HG02759 (cell line): ENCODE data around the gene SNX6.
"Not testable (repeated sequence)": the region's sequence is repeated elsewhere in the genome, so short reads cannot be mapped to it uniquely, and the experiment has no call there.

Experiments
- ATAC-seq: cut with Tn5 transposase; IDR thresholded peaks from one replicate; pipeline ENCODE4 v1.9.1; 2021; ENCODE audit warnings: mild to moderate bottlenecking, moderate library complexity; ENCODE audit not compliant: unreplicated experiment

Gene SNX6

DNA sequence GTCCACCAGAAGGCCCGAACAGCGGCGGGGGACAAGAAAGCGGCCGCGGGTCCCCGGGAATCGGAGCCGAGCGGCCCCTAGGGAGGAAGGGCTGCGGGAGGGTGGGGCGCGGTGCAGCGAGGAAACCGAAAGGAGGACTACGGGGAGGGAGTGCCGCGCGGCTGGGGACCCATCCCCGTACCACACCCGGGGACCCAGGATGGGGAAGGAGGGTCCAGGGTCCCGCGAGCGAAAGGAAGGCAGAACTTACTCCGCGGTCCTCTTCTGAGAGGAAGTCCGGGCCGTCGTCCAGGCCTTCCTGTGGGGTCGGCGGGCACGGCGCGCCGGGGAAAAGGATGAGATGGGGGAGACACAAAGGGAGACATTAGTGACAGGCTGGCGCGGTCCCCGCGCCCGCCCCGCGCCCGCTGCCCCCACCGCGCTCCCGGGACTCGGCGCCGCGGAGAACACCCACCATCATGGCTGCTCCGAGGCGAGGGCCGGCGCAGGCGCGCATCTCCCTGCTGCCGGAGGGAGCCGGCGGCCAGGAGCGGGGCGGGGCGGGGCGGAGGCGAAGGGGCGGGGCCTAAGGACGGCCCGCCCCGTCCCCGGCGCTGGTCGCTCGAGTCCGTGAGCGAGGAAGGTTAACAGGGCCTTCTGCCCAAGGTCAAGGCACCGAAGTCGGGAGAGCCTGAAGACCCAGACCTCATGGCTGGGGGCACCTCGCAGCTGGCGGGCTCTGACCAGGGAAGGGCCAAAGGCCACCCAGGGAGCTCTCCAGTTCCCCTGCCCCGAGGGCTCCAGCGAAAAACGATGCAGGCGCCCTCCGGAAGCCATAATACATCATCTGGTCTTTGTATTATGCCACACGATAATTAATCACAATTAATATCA lies at the start of gene SNX6:
SNX6 (minus strand) TSS at position 492 of the 873 bp plus-strand sequence; CDS start at position 460, 32 bp downstream.
- ATAC-seq = peak; percentile 96

DNA sequence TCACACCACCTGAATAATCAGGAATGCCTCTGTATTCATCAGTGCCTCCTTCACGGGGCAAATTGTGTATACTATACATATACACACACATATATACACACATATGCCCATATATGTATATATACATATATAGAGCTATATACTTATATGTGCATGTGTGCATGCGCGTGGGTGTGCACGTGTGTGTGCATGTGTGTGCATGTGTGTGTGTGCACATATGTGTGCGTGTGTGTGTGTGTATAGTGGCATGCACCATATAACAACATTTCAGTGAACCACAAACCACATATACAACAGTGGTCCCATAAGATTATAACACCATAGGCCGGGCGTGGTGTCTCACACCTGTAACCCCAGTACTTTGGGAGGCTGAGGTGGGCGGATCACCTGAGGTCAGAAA lies 48.8 kb upstream of the SNX6 start:
- no peak for ATAC-seq

DNA sequence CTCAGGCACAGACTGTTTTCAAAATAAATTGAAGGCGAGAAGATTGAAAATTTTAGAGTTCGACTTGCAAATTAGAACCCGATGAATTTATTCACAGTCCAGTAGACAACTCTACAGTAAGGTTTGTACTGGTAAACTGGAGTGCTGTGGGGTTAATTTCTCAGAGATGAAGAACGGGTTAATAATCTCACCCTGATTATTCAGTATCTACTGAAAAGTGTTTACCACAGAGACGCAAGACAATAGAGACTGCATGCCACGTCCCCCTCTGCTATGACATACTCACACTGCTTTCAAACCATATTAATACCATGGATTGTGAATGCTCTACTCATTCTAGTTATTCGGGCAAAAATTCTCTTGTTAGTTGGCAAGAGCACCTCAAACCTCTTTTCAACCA lies 48.4 kb upstream of the SNX6 start:
- no peak for ATAC-seq

DNA sequence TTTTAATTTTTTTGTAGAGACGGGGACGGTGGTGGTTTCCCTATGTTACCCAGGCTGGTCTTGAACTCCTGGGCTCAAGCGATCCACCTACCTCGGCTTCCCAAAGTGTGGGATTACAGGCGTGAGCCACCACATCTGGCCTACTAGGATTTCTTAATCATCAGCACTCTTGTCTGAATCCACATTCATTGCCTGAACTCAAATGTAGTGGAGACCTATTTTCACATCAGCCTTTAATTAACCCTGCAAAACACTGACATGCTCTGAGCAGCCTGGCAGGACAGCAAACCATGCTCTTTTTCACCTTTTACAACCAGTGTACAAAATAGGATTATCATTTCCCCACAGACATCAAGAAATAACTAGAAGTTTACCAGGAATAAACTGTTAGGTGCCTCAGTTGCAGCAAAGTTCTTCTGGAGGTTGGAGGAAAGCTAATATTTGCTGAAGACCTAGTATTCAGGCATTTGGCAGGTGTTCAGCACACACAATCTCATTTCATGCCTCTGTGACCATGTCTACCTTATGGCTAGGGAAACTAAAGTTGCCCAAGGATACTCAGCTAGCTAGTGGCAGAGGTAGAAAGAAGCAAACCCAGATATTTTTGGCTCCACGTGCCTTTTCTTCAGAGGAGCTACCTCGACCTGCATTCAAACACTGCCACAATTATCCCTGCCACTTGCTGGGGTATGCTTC lies 46.7 kb upstream of the SNX6 start:
- no peak for ATAC-seq

DNA sequence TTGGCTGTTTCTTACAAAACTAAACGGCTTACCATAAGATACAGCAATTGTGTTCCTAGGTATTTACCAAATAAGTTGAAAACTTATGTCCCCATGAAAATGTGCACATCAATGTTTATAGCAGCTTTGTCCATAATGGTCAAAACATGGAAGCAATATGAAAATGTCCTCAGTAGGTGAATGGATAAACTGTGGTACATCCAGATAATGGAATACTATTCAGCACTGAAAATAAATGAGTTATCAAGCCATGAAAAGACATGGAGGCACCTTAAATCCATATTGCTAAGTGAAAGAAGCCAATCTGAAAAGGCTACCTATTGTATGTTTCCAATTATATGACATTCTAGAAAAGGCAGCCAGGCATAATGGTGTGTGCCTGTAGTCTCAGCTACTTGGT lies 43.8 kb upstream of the SNX6 start:
- no peak for ATAC-seq

DNA sequence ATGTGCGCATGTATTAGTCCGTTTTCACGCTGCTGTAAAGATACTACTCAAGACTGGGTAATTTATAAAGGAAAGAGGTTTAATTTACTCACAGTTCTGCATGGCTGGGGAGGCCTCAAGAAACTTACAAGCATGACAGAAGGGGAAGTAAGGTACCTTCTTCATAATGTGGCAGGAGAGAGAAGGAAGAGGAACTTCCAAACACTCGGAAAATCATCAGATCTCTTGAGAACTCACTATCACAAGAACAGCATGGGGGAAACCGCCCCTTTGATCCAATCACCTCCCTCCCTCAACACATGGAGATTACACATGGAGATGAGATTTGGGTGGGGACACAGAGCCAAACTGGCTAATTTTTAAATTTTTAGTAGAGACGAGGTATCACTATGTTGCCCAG lies 41.8 kb upstream of the SNX6 start:
- no peak for ATAC-seq

DNA sequence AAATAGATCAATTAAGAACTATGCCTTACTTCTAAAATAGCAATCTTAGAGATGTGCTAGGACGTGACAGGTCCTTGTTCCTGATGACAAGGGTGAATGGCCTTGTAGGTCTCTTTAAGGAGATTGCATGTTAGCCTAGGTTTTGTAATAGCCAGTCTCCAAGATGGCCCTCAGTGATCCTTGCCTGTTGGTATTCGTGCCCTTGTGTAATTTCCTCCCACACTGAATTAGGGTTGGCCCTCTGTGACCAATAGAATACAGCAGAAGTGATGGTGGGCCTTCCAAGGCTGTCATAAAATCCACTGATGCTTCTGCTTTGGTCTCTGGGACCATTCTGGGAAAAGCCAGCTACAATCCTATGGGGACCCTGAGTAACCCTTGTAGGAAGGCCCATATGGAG lies 38.2 kb upstream of the SNX6 start:
- no peak for ATAC-seq

DNA sequence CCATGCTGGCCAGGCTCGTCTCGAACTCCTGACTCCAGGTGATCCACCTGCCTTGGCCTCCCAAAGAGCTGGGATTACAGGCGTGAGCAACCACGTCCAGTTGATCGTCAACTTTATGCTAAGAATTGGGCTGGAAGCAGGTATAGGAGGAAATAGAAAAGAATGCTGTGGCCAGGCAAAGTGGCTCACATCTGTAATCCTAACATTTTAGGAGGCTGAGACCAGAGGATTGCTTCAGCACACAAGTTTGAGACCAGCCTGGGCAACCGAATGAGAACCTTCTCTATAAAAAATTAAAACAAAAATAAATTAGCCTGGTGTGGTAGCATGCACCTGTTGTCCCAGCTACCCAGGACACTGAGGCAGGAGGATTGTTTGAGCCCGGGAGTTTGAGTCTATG lies 37.1 kb upstream of the SNX6 start:
- no peak for ATAC-seq

DNA sequence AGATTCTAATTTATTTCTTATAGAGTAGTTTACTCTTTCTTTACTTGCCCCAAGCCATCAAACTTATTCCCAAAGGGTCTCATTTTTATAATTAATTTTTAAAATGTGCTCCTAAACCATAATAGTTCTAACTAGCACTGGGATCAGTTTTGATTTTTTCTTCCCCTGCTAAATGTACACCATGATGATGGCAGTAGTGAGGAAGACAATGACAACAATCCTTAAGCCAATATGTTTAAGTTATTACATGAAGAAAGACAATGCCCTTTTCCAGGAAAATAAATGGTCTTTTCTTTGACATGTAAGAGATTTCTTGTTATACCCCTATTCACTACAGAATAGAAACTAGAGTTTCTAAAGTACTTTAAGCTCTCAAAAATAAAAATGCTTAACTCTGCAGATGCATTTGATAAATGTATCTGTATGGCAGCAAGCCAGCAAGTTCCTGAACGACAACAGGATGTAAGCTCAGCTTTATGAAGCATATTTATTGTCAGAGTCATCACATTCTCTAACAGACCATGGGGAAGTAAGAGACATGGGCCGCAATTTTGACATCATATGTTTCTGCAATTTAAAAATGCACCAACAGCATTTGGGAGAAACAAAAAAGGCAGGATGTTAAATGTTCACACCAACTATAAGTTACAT lies 36.0 kb upstream of the SNX6 start:
- ATAC-seq = no peak

DNA sequence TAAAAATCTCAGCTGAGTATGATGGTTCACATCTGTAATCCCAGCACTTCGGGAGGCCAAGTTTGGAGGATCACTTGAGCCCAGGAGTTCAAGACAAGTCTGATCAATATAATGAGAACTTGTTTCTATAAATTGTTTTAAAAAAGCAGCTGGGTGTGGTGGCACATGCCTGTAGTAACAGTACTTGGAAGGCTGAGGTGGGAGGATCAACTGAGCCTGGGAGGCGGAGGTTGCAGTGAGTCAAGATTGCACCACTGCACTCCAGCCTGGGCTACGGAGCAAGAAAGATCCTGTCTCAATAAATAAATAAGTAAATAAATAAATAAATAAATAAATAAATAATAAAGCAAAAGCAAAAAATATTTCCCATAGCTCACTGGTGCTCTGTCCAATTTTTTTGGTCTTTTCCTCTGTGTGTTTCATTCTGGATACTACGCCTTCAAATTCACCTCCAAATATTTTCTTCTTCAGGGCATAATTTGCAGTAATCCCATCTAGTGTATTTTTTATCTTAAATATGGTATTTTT lies 32.7 kb upstream of the SNX6 start:
- no peak for ATAC-seq

DNA sequence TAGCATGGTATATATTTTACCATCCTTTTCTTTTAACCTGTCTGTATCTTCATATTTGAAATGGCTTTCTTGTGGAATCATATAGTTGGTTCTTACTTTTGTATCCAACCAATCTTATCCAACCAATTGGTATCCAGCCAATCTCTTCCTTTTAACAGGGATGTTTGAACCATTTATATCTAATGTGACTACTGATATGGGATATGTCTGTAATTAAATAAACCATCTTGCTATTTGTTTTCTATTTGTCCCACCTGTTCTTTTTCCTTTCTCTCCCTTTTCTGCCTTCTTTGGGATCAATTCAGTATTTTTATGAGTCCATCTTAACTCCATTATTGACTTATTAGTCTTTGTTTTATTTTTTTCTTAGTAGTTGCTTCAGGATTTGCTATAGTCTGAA lies 30.8 kb upstream of the SNX6 start:
- no peak for ATAC-seq

DNA sequence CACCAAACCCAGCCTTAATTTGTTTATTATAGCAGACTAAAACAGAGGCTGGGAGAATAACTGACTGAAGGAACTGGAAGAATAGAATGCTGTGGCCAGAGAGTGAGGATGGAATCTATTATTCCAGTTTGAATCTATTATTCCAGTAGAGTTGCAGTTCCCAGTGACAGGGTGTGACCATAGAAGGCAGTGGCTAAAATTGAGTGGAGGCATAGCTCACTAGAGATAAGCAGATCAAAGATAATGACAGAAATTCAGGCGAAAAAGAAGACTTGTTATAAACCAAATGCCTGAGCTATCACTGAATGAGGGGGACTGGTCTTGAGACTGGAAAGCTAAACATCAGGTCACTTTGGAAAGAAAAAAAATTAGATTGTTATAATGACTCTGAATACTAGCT lies 26.0 kb upstream of the SNX6 start:
- no peak for ATAC-seq

DNA sequence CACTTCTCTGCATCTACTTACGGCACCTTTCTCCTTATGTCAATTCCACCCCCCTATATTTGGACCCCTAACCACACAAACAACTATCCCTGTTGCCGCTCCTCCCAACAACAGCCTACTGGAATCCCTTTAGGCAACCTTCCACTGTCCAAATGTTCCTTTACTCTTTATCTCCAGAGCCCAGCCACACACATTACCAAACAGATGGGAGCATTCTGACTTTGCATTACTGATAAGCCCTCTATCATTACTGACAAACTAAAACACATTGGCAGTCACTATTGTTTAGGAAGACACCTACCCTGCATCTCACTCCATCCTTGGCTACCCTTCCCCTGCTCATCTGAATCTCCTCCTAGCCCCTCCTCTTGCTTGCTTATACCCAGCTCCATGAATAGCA lies 23.1 kb upstream of the SNX6 start:
- ATAC-seq = not testable (repeated sequence)

DNA sequence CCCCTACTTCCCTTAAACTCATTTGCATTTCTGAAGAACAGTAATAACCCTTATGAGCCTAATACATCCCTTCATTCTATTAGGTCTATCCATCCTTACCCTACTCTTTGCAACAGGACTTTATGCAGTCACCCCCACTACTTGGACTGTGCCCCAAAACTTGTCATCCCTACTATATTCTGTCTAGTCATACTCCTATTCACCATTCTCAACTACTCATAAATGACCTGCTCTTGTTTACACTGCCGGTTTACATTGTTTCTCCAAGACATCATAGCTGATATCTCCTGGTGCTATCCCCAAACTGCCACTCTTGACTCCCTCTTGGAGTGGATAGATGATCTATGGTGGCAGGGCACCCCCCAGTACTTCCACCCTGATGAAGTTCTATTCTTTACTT lies 22.4 kb upstream of the SNX6 start:
- ATAC-seq = not testable (repeated sequence)

DNA sequence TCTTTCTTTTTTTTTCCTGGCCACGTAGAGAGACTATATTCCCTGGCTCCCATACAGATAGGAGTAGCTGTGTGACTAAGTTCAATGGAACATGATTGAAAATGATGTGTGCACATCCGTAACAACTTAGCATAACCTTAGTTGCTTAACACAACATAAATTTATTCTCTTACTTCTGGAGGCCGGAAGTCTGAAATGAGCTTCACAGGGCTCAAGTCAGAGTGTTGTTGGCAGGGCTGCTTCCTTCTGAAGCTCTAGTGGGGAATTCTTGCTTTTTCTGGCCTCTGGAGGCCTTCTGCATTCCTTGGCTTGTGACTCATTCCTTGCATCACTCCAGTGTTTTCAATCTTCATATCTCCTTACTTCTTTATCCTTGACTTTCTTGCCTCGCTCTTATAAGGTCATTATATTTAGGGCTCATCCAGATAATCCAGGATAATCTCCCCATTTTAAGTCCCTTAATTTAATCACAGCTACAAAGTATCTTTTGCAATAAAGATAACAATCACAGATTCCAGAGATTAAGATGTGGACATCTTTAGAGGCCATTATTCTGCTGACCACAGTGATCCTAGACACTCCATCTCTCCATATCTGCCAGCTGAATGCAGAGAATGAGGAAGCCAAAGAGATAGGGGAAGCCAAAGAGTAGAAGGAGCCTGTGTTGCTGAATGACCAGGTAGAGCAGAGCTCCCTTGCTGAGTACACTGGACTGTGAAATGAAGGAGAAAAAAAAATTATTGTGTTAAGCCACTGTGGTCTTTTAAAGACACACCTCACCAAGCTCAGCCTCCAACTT lies 21.0 kb upstream of the SNX6 start:
- ATAC-seq = no peak

DNA sequence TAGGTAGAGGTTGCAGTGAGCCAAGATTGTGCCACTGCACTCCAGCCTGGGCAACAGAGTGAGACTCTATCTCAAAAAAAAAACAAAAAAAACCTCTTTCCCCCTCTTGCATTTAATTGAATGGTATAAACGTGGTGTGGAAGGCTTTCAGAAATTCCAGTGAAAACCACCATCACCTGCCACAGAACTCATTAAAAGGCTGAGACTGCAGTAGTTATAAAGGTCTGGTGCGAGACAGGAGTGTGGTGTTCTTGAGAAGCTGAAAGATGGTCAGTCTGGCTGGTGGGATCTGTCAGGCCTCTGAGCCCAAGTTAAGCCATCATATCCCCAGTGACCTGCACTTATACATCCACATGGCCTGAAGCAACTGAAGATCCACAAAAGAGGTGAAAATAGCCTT lies 20.1 kb upstream of the SNX6 start:
- not testable (repeated sequence) for ATAC-seq

DNA sequence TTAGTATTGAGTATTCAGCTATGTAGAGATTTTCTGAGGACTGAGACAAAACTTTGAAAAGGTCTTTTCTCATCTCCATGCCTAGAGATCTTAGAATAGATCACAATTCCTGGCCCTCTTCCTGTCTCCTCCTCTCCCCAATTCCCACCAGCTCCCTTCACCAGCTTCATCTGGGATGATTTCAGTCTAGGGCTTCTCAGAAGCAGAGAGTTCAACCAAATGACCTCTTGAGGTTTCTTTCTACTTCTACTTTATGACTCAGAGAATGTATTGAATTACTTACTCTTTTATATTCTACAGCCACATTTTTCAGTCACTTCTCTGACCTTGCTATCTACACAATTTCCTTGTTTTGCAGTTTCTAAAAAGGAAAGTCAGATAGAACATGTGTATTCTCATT lies 19.4 kb upstream of the SNX6 start:
- ATAC-seq = no peak

DNA sequence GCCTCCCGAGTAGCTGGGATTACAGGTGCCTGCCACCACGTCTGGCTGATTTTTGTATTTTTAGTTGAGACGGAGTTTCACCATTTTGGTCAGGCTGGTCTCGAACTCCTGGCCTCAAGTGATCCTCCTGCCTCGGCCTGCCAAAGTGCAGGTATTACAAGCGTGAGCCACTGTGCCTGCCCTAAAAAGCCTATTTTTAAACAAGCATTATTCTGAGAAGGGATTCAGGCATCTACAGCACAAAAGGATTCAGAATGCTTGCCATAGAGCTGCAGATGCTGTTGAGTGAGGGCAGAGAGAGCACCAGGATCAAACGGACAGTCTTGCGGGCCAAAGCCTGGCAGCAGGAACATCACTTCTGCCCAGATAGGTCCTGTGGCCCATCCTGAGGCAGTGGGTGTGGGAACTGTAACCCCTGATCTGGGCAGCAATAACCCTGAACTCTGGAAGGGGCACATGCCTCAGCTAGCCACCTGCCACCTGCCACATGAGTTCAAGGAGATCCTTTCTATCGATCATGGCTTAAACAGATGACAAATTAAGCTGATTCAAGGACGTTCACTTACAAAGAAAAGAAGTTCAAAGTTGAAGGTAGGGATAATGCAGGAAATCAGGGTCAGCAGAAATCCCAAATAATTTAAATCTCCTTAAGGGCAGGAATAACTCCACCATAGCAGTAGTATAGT lies 16.8 kb upstream of the SNX6 start:
- no peak for ATAC-seq

DNA sequence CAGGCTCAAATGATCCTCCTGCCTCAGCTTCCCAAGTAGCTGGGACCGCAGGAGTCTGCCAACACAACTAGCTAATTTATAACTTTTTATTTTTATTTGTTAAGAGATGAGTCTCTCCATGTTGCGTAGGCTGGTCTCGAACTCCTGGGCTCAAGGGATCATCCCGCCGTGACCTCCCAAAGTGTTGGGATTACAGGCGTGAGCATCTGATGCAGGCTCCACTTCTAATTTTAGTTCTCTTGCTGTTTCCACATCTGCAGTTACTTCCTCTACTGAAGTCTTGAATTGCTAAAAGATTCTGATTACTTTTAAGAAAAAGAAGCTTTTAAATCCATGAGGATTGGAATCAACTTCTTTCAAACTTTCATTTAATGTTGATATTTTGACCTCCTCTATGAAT lies 13.4 kb upstream of the SNX6 start:
- ATAC-seq = no peak

DNA sequence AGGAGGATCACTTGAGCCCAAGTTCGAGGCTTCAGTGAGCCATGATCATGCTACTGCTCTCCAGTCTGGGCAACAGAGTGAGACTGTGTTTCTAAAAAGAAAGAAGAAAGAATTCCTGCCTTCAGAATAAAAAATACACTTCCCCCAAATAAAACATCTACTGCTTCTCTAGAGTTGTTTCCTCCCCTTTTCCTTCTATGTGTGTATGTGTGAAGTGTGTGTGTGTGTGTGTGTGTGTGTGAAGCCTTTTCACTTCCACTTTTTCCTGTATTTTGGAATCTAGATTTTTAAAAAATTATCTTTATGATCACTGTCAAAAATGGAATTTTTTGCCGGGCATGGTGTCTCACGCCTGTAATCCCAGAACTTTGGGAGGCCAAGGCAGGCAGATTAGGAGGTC lies 12.6 kb upstream of the SNX6 start:
- no peak for ATAC-seq
